ENCODE data around the gene TAGLN.
A peak's percentile ranks its signal among the peaks of the same experiment; 100 is the strongest.

TAGLN gene

DNA sequence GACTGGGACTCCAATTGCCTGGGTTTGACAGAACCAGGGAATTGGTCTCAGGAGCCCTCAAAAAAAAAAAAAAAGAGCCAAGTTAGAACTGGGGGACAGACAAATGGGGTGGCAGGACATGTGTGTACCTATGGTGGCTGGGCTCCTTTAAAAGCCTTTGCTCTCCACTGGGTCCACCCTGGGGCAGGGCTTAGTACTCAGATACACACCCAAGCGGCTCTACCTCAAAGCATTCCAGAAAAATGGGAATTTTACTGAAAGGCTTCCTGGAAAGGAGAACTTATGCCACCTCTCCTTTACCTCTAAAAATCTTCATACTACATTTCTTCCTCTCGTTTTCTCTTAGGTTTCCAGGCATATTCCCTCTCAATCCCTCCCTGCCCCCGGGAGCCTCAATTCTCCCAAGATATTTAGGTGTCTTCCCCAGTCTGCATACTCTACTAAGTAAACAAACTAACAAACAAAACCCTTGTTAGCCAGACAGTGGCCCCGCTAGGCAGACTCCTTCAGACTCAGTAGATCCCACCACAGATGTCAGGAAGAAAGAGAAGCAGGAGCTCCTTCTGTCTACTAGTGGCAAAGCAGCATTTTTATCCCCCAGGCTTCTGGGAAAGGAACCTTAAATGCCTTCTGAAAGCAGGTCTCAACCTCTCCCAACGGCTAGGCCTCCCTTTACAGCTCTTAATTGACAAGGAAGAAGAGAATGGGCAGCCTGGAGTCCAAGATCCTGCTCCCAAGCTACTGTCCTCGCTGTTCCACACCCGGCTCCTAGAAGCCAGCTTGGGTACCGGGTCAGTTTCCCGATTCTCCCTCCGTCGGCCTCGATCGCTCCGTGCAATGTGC is 32.0 kb downstream of the TAGLN start:
- TF ChIP-seq POLR2A (IDR thresholded peaks at IDR 0.05; ENCODE audit: low read depth, low read length) (no peak), TAF1 (IDR thresholded peaks at IDR 0.05; ENCODE audit: borderline replicate concordance, low read depth, low read length) (no peak), POLR2AphosphoS5 (IDR thresholded peaks at IDR 0.05; ENCODE audit: low read depth, low read length) (no peak)
- no peak for DNase-seq (ENCODE audit: insufficient read length)
- no peak for FAIRE-seq

DNA sequence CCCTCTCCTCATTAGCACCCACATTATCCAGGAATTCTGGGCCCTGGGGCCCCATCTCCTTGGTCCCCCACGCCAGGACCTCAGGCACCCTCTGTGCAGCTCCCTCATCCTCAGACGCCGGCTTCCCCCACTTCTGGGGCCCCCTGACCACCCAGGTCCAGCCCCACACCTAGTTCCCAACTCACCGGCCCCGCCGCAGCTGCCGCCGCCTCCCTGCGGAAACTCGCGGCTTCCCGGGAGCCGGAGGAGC is 32.6 kb downstream of the TAGLN start, which contains the start of gene PCSK7:
TSS of gene PCSK7 (minus strand) at position 232 of the 250 bp plus-strand sequence. CDS start 2,229 bp downstream, outside the sequence.
- DNase-seq (ENCODE audit: insufficient read length) (no peak), FAIRE-seq (no peak)
- TF ChIP-seq POLR2AphosphoS5 (IDR thresholded peaks at IDR 0.05; ENCODE audit: low read depth, low read length) (no peak), POLR2A (IDR thresholded peaks at IDR 0.05; ENCODE audit: low read depth, low read length) (no peak), TAF1 (IDR thresholded peaks at IDR 0.05; ENCODE audit: borderline replicate concordance, low read depth, low read length) (no peak)

DNA sequence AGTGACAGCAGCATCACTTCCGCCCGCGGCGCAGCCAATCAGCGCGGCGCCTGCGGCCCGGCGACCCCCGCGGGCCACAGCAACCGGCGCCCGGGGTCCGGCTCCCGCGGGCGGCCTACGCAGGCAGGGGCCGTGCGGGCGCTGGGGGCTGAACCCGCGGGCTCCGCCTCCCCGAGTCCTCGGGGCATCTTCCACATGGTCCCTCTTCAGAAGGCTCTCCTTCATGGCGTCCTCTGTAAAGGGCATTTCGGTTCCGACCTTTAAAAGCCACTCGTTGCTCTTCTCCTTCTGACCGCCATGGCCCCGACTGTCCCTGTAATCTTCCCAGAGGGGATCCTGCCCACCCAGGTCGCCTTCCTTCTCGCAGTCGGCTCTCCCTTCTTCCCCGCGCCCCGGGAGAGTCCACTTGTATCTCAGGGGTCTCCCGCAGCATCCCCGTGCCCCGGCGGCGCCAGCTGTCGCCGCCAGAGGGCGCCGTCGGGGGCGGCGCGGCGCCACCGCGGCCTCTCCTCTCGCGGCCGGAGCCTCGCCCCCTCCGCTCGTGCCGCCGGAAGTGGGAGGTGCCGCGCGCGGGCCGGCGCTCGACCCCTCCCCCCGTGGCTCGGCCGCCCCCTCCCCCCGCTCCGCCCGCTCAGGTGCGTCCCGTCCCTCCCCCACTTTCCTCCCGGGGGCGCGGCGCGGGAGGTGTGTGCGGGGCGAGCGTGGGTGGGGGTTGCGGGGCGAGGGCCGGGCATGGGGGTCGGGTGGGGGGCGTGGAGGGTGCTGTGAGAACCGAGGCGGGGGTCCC is 33.1 kb downstream of the TAGLN start, which contains the start of gene RNF214:
TSS of gene RNF214 (plus strand) at position 580 of the 787 bp plus-strand sequence. CDS start 1,602 bp downstream, outside the sequence.
- DNase-seq (ENCODE audit: insufficient read length) (peak; percentile 96), FAIRE-seq (peak; percentile 100)
- no peak; the same call in 1 of the 2 replicates for TF ChIP-seq POLR2AphosphoS5 (IDR thresholded peaks at IDR 0.05; ENCODE audit: low read depth, low read length)
- peak; percentile 43; the same call in 1 of the 2 replicates for TF ChIP-seq TAF1 (IDR thresholded peaks at IDR 0.05; ENCODE audit: borderline replicate concordance, low read depth, low read length)
- TF ChIP-seq POLR2A (IDR thresholded peaks at IDR 0.05; ENCODE audit: low read depth, low read length) = peak; percentile 71; the same call in 1 of the 2 replicates

DNA sequence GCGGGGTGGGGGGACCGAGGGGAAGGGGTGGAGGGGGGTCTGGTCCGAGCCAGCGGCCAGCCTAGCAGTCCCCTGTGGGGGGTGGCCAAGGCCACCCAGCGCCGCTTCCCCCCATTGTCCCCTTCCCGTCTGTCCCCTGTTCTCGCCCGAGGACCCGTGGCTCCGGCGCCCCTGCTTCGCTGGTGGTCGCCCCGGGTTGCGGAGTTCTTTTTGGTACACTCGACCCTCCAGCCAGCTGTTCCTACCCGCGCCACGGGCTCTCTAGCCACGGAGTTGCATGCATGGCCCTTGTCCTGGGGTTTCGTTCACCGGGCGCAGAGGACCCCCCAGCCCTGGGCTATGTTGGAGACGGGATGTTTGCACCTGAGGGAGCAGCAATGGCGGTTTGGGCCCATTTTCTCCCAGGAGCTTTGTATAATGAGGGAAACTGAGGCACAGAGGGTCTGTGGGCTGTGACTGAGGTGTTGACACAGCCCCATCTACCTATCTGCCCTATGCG is 33.8 kb downstream of the TAGLN start:
- DNase-seq (ENCODE audit: insufficient read length) = peak; percentile 47
- no peak for TF ChIP-seq POLR2AphosphoS5 (IDR thresholded peaks at IDR 0.05; ENCODE audit: low read depth, low read length)
- no peak for TF ChIP-seq TAF1 (IDR thresholded peaks at IDR 0.05; ENCODE audit: borderline replicate concordance, low read depth, low read length)
- TF ChIP-seq POLR2A (IDR thresholded peaks at IDR 0.05; ENCODE audit: low read depth, low read length) = no peak
- peak; percentile 82 for FAIRE-seq

DNA sequence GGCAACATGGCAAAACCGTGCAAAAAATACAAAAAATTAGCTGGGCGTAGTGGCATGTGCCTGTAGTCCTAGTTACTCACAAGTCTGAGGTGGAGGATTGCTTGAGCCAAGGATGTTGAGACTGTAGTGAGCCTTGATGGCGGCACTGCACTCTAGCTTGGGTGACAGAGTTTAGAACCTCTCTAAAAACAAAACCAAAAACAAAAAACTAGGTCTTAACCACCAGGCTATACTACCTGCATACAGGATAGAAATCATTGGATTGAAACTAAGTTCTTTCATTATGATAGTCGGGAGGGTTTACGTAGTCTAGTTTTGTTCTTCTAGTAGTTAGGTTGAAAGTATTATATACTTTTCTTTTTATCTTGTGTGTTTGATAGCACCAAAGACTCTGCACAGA is 39.1 kb downstream of the TAGLN start:
- DNase-seq (ENCODE audit: insufficient read length) (no peak), FAIRE-seq (no peak)
- TF ChIP-seq TAF1 (IDR thresholded peaks at IDR 0.05; ENCODE audit: borderline replicate concordance, low read depth, low read length) (no peak), POLR2A (IDR thresholded peaks at IDR 0.05; ENCODE audit: low read depth, low read length) (no peak), POLR2AphosphoS5 (IDR thresholded peaks at IDR 0.05; ENCODE audit: low read depth, low read length) (no peak)

DNA sequence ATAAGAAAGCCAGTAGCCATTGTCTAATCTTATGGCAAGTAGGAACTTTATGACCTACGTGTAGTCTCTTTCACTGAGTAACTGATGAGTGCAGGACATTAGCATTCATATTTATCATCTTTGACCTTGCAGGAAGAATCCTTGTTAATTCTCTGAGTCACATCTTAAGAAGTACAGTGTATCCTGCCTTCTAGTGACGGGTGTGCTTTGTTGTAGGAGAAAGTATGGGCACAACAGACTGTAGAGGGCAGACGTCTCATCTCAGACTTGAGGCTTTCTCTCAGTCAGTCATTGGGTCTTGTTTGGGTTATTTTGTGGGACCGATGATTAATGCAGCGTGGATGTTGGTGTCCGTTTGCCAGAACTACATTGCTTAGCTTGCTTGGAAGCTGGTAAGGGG is 40.1 kb downstream of the TAGLN start:
- TF ChIP-seq POLR2A (IDR thresholded peaks at IDR 0.05; ENCODE audit: low read depth, low read length) (no peak), POLR2AphosphoS5 (IDR thresholded peaks at IDR 0.05; ENCODE audit: low read depth, low read length) (no peak), TAF1 (IDR thresholded peaks at IDR 0.05; ENCODE audit: borderline replicate concordance, low read depth, low read length) (no peak)
- DNase-seq (ENCODE audit: insufficient read length) (no peak), FAIRE-seq (no peak)

DNA sequence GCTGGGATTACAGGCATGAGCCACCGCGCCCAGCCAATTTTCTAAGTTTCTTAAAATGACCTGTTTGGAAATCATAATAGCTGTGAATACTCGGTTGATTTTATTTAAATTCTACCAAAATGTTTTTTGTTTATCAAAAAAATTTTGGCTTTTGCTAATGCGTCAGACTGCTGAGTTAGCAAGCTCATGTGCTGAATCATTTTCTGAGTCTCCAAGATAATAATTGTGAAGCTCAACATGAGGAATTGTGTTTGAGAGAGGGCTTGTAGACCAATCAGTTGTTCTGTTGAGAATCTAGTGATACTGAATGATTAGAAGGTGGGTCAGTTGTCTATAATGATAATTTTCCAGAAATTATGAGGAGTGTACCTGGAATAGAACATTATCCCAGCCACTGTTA is 49.2 kb downstream of the TAGLN start:
- DNase-seq (ENCODE audit: insufficient read length) = no peak
- no peak for TF ChIP-seq POLR2AphosphoS5 (IDR thresholded peaks at IDR 0.05; ENCODE audit: low read depth, low read length)
- FAIRE-seq = no peak

DNA sequence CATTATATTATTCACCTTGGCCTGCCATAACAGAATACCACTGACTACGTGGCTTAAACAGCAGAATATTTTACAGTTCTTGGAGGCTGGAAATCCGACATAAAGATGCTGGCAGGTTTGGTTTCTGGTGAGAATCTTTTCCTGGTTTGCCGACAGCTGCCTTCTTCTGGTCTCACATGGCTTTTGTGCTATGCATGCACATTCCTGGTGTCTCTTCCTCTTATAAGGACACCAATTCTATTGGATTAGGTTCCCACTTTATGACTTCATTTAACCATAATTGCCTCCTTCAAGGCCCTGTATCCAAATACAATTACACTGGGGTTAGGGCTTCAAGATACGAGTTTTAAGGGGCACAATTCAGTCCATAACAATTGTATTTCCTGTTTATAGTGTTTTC is 50.4 kb downstream of the TAGLN start:
- FAIRE-seq (no peak), DNase-seq (ENCODE audit: insufficient read length) (no peak)
- TF ChIP-seq POLR2AphosphoS5 (IDR thresholded peaks at IDR 0.05; ENCODE audit: low read depth, low read length) (no peak), TAF1 (IDR thresholded peaks at IDR 0.05; ENCODE audit: borderline replicate concordance, low read depth, low read length) (no peak), POLR2A (IDR thresholded peaks at IDR 0.05; ENCODE audit: low read depth, low read length) (no peak)

DNA sequence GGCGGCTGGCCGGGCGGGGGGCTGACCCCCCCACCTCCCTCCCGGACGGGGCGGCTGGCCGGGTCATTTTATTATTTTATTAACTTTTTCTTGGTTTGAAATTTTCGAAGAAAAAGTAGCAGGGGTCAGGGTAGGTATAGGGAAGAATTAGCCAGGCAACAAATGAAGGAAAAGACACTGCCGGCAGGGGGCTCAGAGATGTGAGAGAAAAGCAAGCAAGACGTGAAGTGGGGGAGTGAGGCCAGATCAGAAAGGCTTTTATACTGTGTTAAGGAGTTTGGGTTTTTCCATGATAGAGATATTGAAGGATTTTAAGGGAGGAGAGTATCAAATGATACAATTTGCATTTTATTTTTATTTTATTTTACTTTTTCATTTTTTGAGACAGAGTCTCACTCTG is 52.3 kb downstream of the TAGLN start:
- TF ChIP-seq TAF1 (IDR thresholded peaks at IDR 0.05; ENCODE audit: borderline replicate concordance, low read depth, low read length) = no peak
- TF ChIP-seq POLR2A (IDR thresholded peaks at IDR 0.05; ENCODE audit: low read depth, low read length) = no peak
- no peak for FAIRE-seq
- DNase-seq (ENCODE audit: insufficient read length) = no peak

DNA sequence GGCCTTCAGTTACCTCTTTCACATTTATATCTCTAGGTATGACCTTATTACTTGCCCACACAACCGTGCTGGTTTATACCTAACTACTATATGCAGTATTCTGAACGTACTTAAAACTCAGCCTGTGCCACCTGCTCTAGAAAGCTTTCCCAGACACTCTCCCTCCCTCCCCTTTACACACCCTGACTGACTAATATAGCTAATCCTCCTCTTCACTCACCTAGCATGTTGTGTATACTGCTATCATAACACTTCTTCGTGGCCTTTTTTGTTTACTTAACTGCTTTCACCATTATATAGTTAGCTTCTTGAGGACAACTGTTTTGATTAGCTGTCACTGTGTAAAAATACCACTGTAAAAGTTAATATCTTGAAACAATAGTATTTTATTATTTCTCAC is 56.8 kb downstream of the TAGLN start:
- TF ChIP-seq TAF1 (IDR thresholded peaks at IDR 0.05; ENCODE audit: borderline replicate concordance, low read depth, low read length) (no peak), POLR2AphosphoS5 (IDR thresholded peaks at IDR 0.05; ENCODE audit: low read depth, low read length) (no peak), POLR2A (IDR thresholded peaks at IDR 0.05; ENCODE audit: low read depth, low read length) (no peak)
- no peak for FAIRE-seq

DNA sequence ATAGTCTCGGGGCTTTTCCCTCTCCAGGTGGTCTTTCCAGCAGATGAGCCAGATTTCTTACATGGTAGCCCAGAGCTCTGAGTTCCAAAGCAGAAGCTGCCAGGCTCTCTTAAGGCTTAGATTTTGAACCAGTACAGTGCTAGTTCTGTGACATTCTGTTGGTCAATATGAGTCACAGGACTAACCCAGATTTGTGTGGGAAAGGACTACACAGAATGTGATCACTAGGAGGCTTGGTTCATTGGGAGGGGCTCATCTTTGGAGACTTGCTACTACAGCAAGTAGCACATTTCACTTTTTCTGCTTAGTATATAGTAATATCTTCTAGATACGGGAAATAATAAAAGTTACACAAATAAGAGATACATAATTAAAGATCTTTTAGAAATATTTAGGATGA is 57.4 kb downstream of the TAGLN start:
- FAIRE-seq (no peak), DNase-seq (ENCODE audit: insufficient read length) (no peak)
- TF ChIP-seq POLR2AphosphoS5 (IDR thresholded peaks at IDR 0.05; ENCODE audit: low read depth, low read length) = no peak
- TF ChIP-seq POLR2A (IDR thresholded peaks at IDR 0.05; ENCODE audit: low read depth, low read length) = no peak
- TF ChIP-seq TAF1 (IDR thresholded peaks at IDR 0.05; ENCODE audit: borderline replicate concordance, low read depth, low read length) = no peak

More for the DNA sequence above, 56.8 kb downstream of the TAGLN start:
- no peak for DNase-seq (ENCODE audit: insufficient read length)

All from GM12892 (cell line).